ENCODE data around the gene OSMR. TPM values are rescaled to one million over a fixed set of nuclear protein-coding genes. Genes with fewer than 3 reads are reported as not detected.

OSMR gene
- total RNA-seq (2014; rRNA removed; shearing (Covaris generic)): 0.15 TPM in 1 of 2 replicates, not detected in the other
- not detected in 2 replicates for total RNA-seq (2022)
- Bru-seq, nascent RNA: percentile 13 among the genes with signal in this experiment
- percentile 13 among the genes with signal in this experiment for BruChase-seq, experiment 1, labeled RNA remaining after a 6-hour chase
- BruChase-seq, experiment 2, labeled RNA remaining after a 2-hour chase: percentile 17 among the genes with signal in this experiment
- long read RNA-seq: 0 reads

- no peaks in the 10 kb centered on the region for H3K9me2 ChIP-seq (ENCODE audit: insufficient read depth, low read length)
- intact Hi-C loops (cut with micrococcal nuclease; ENCODE audit: unreplicated experiment): no loop called here
- H3K79me2 ChIP-seq (ENCODE audit: insufficient read depth, low read depth, low read length): no peaks in the 10 kb centered on the region
- BruUV-seq (replicated peaks): no TSS peak
- H3K27ac ChIP-seq (ENCODE audit: low read depth, low read length, poor library complexity, severe bottlenecking): no peak within 1 kb of the TSS
- H4K20me1 ChIP-seq (ENCODE audit: insufficient read depth, low read length): no peaks in the 10 kb centered on the region
- ChIA-PET POLR2A (no interaction called here), CTCF (ENCODE audit: unreplicated experiment) (no interaction called here)
- no peak within 1 kb of the TSS for H2AFZ ChIP-seq (ENCODE audit: low read length)
- no peaks in the 10 kb centered on the region for H3K4me1 ChIP-seq (ENCODE audit: insufficient read depth, low read length, poor library complexity, severe bottlenecking)
- no peaks in the 10 kb centered on the region for H3K36me3 ChIP-seq (ENCODE audit: insufficient read depth, low read length)
- no peak within 1 kb of the TSS for H3K4me2 ChIP-seq (ENCODE audit: low read length)
- TF ChIP-seq EZH2phosphoT487 (IDR thresholded peaks at IDR 0.05; ENCODE audit: borderline replicate concordance, low read depth, low read length): no peak
- TF ChIP-seq CTCF (conservative IDR thresholded peaks at IDR 0.05; ENCODE audit: low read length): no peak
- no peaks in the 10 kb centered on the region for H3K9me3 ChIP-seq (ENCODE audit: low read length)
- H3K4me3 ChIP-seq (ENCODE audit: low read depth, low read length, poor library complexity, severe bottlenecking): no peak within 1 kb of the TSS
- DNase-seq (ENCODE audit: low spot score): no peak
Measured at GRCh38 chr5:38845526-38846378, at the start of gene OSMR. OSMR (plus strand) TSS chr5:38846012; CDS start chr5:38869045, 23,033 bp downstream.

- Histone ChIP-seq H3K9me3 (ENCODE audit: low read length) (no peaks in the 10 kb centered on the region), H3K4me1 (ENCODE audit: insufficient read depth, low read length, poor library complexity, severe bottlenecking) (no peaks in the 10 kb centered on the region), H3K4me2 (ENCODE audit: low read length) (no peak overlapping the region), H3K36me3 (ENCODE audit: insufficient read depth, low read length) (no peaks in the 10 kb centered on the region), H3K9me2 (ENCODE audit: insufficient read depth, low read length) (no peaks in the 10 kb centered on the region), H3K27ac (ENCODE audit: low read depth, low read length, poor library complexity, severe bottlenecking) (no peak overlapping the region), H3K4me3 (ENCODE audit: low read depth, low read length, poor library complexity, severe bottlenecking) (no peak overlapping the region), H4K20me1 (ENCODE audit: insufficient read depth, low read length) (no peaks in the 10 kb centered on the region), H2AFZ (ENCODE audit: low read length) (no peak overlapping the region), H3K79me2 (ENCODE audit: insufficient read depth, low read depth, low read length) (no peaks in the 10 kb centered on the region)
- BruUV-seq (replicated peaks): no TSS peak
- ChIA-PET CTCF (ENCODE audit: unreplicated experiment) (interaction anchor here (0.6 kb wide), 1 partner anchor 96 kb away, joined by 3 read pairs; no protein-coding TSS in a partner anchor), POLR2A (no interaction called here)
- intact Hi-C loops (cut with micrococcal nuclease; ENCODE audit: unreplicated experiment): no loop called here
- DNase-seq (ENCODE audit: low spot score): no peak
- no peak for TF ChIP-seq CTCF (conservative IDR thresholded peaks at IDR 0.05; ENCODE audit: low read length)
- TF ChIP-seq EZH2phosphoT487 (IDR thresholded peaks at IDR 0.05; ENCODE audit: borderline replicate concordance, low read depth, low read length): no peak
Measured at GRCh38 chr5:38796742-38797108, 49.1 kb upstream of the OSMR start.

- Histone ChIP-seq H3K36me3 (ENCODE audit: insufficient read depth, low read length) (no peaks in the 10 kb centered on the region), H3K4me1 (ENCODE audit: insufficient read depth, low read length, poor library complexity, severe bottlenecking) (no peaks in the 10 kb centered on the region), H4K20me1 (ENCODE audit: insufficient read depth, low read length) (no peaks in the 10 kb centered on the region), H3K79me2 (ENCODE audit: insufficient read depth, low read depth, low read length) (no peaks in the 10 kb centered on the region), H3K9me3 (ENCODE audit: low read length) (no peaks in the 10 kb centered on the region), H3K4me2 (ENCODE audit: low read length) (no peak overlapping the region), H3K9me2 (ENCODE audit: insufficient read depth, low read length) (no peaks in the 10 kb centered on the region), H3K4me3 (ENCODE audit: low read depth, low read length, poor library complexity, severe bottlenecking) (no peak overlapping the region), H3K27ac (ENCODE audit: low read depth, low read length, poor library complexity, severe bottlenecking) (no peak overlapping the region), H2AFZ (ENCODE audit: low read length) (no peak overlapping the region)
- BruUV-seq (replicated peaks): no TSS peak
- POLR2A ChIA-PET: no interaction called here
- no peak for DNase-seq (ENCODE audit: low spot score)
- intact Hi-C loops (cut with micrococcal nuclease; ENCODE audit: unreplicated experiment): no loop called here
- CTCF ChIA-PET (ENCODE audit: unreplicated experiment): no interaction called here
- TF ChIP-seq CTCF (conservative IDR thresholded peaks at IDR 0.05; ENCODE audit: low read length) (no peak), EZH2phosphoT487 (IDR thresholded peaks at IDR 0.05; ENCODE audit: borderline replicate concordance, low read depth, low read length) (no peak)
Measured at GRCh38 chr5:38797838-38798237, 48.0 kb upstream of the OSMR start.

All from OCI-LY7 (cell line).